Measurements from ENCODE around the gene MAFB. TPM values are rescaled to one million over a fixed set of nuclear protein-coding genes. Genes with fewer than 3 reads are reported as not detected.

The MAFB gene
- total and polyA plus RNA-seq, 9 of the 15 experiments (the other 6 are each of a cell fraction or from before 2014, with no cell fraction given), result 0.04 TPM; not detected in 8

GRCh38 chr20:40718982-40719729, 30.1 kb upstream of the MAFB start:
- H3K27me3 ChIP-seq (ENCODE audit: control insufficient read depth in 2 of 2, insufficient read depth in 2 of 2, low read length in 2 of 2), result peaks cover 19 to 26% of the 10 kb centered on the region in 2 experiments; a peak in 4 of 5 replicates
- no peaks in the 10 kb centered on the region for H3K9me1 ChIP-seq (ENCODE audit: control insufficient read depth, insufficient read depth, low read length)
- no TSS peak for BruUV-seq (replicated peaks)
- 2% methylated on average over 8 of the region's 8 CpGs for WGBS (ENCODE audit: insufficient coverage, low coverage, missing lambda C conversion rate)
- no peak overlapping the region for H3K27ac ChIP-seq (ENCODE audit: extremely low read depth, low read depth, low read length)
- ATAC-seq (no peak), DNase-seq (ENCODE audit: extremely low read depth in 1 of 4, low spot score in 3 of 4) (no peak), FAIRE-seq (no peak)
- POLR2A ChIA-PET, result no interaction called here
- H3K4me2 ChIP-seq (ENCODE audit: insufficient read depth, low read length), result no peak overlapping the region
- H3K4me3 ChIP-seq, result no peak overlapping the region
- intact Hi-C loops (cut with micrococcal nuclease), result no loop called here
- H4K20me1 ChIP-seq (replicated peaks; ENCODE audit: control insufficient read depth, insufficient read depth, low read length), result 0 out of 2 replicates have a peak, but pooled peaks cover 2% of the 10 kb centered on the region
- H3K79me2 ChIP-seq (ENCODE audit: control insufficient read depth, insufficient read depth, low read length), result no peaks in the 10 kb centered on the region
- H3K4me1 ChIP-seq (replicated peaks in 1 of 2; ENCODE audit: control insufficient read depth in 2 of 2, insufficient read depth in 2 of 2, low read length in 2 of 2), result no peaks in the 10 kb centered on the region
- in situ Hi-C loops (cut with MboI), result no loop called here
- no peaks in the 10 kb centered on the region for H3K9me3 ChIP-seq (replicated peaks; ENCODE audit: control insufficient read depth, insufficient read depth, low read depth, low read length)
- H3K9ac ChIP-seq (ENCODE audit: insufficient read depth in 1 of 2, low read depth in 2 of 2, low read length in 2 of 2), result no peak overlapping the region
- H3K36me3 ChIP-seq (ENCODE audit: control insufficient read depth, insufficient read depth, low read length), result no peaks in the 10 kb centered on the region
- no peak overlapping the region for H2AFZ ChIP-seq (ENCODE audit: low read depth, low read length)
- CTCF ChIA-PET (ENCODE audit: low intra/inter-chr PET ratio), result no interaction called here
- TF ChIP-seq NFRKB (IDR thresholded peaks at IDR 0.05; ENCODE audit: low read depth), result no peak
- no peak for TF ChIP-seq RAD21 (CRISPR knock-in tag; conservative IDR thresholded peaks at IDR 0.05 in 1 of 2, IDR thresholded peaks at IDR 0.05 in 1 of 2)
- no peak for TF ChIP-seq BMI1 (IDR thresholded peaks at IDR 0.05; ENCODE audit: low read length)
- TF ChIP-seq KLF16 (IDR thresholded peaks at IDR 0.05), result no peak
- TF ChIP-seq MCM5 (IDR thresholded peaks at IDR 0.05; ENCODE audit: low read depth), result no peak
- TF ChIP-seq RFX7 (CRISPR knock-in tag; IDR thresholded peaks at IDR 0.05), result no peak
- no peak for TF ChIP-seq ZNF639 (CRISPR knock-in tag; conservative IDR thresholded peaks at IDR 0.05 in 1 of 2, IDR thresholded peaks at IDR 0.05 in 1 of 2)
- TF ChIP-seq CHAMP1 (IDR thresholded peaks at IDR 0.05), result no peak
- no peak for TF ChIP-seq CHCHD3 (CRISPR knock-in tag; IDR thresholded peaks at IDR 0.05)
- no peak for TF ChIP-seq CREB3 (tag; conservative IDR thresholded peaks at IDR 0.05; ENCODE audit: low read depth)
- TF ChIP-seq HBP1 (CRISPR knock-in tag; IDR thresholded peaks at IDR 0.05), result no peak
- no peak for TF ChIP-seq ZNF740 (CRISPR knock-in tag; IDR thresholded peaks at IDR 0.05)
- TF ChIP-seq ZNF740 (tag; IDR thresholded peaks at IDR 0.05), result no peak
- TF ChIP-seq SIN3B (IDR thresholded peaks at IDR 0.05; ENCODE audit: low read depth), result no peak
- TF ChIP-seq HDAC3 (IDR thresholded peaks at IDR 0.05; ENCODE audit: borderline replicate concordance, partially characterized antibody), result no peak
